Measurements from ENCODE around the gene TMEM200C. TPM values are rescaled to one million over a fixed set of nuclear protein-coding genes. Genes with fewer than 3 reads are reported as not detected.

TMEM200C gene
- total RNA-seq, 2 experiments from 2014 or later, result not detected

- no peaks in the 10 kb centered on the region for H3K9me3 Mint-ChIP-seq
Observed at GRCh38 chr18:5840547-5840946, 54.8 kb downstream of the TMEM200C start.

DNA sequence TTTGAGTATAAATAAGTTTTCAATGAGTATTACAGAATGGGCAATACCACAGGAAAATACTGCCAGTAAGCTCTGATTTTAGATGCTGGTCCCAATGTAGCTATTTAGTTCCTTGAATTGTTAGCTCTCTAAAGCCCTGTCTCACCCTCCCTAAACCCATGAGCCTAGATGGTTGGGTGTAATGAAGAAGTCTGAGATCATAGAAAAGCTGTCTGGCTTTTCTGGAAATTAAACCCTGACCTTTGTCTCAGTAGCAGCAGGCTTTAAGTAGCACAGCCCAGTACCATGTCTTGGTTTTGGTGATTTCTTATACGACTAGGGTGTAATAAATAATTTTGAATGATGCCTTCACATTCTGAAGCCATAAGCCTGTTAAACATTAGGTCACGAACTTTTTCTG is 55.3 kb downstream of the TMEM200C start:
- Histone ChIP-seq H3K27me3 (ENCODE audit: control insufficient read depth in 1 of 2, insufficient read depth in 2 of 2, low read length in 2 of 2) (no peaks in the 10 kb centered on the region), H3K9me3 (ENCODE audit: control insufficient read depth in 1 of 2, insufficient read depth in 1 of 2, low read length in 2 of 2) (no peaks in the 10 kb centered on the region), H3K36me3 (ENCODE audit: insufficient read depth, low read length) (no peaks in the 10 kb centered on the region), H3K27ac (ENCODE audit: low read depth in 1 of 2, low read length in 2 of 2) (no peak overlapping the region), H3K4me3 (ENCODE audit: low read length) (no peak overlapping the region), H3K4me1 (ENCODE audit: insufficient read depth, low read length) (no peaks in the 10 kb centered on the region)
- TF ChIP-seq CTCF (IDR thresholded peaks at IDR 0.05), result no peak
- Mint-ChIP-seq H3K27ac (no peak overlapping the region), H3K27me3 (peaks cover 2% of the 10 kb centered on the region), H3K4me3 (no peak overlapping the region), H3K4me1 (ENCODE audit: low read depth) (no peaks in the 10 kb centered on the region), H3K9me3 (no peaks in the 10 kb centered on the region), H3K36me3 (ENCODE audit: low read depth) (no peaks in the 10 kb centered on the region)
- ATAC-seq (ENCODE audit: poor library complexity), result no peak
- intact Hi-C loops (cut with DNase I, micrococcal nuclease), result no loop called here
- ChIA-PET POLR2A (no interaction called here), CTCF (no interaction called here)
- no peak for DNase-seq

More at GRCh38 chr18:5840547-5840946, 54.8 kb downstream of the TMEM200C start:
- Histone ChIP-seq H3K4me3 (ENCODE audit: low read length) (no peak overlapping the region), H3K4me1 (ENCODE audit: insufficient read depth, low read length) (no peaks in the 10 kb centered on the region), H3K27ac (ENCODE audit: low read depth in 1 of 2, low read length in 2 of 2) (no peak overlapping the region), H3K9me3 (ENCODE audit: control insufficient read depth in 1 of 2, insufficient read depth in 1 of 2, low read length in 2 of 2) (no peaks in the 10 kb centered on the region), H3K36me3 (ENCODE audit: insufficient read depth, low read length) (no peaks in the 10 kb centered on the region), H3K27me3 (ENCODE audit: control insufficient read depth in 1 of 2, insufficient read depth in 2 of 2, low read length in 2 of 2) (no peaks in the 10 kb centered on the region)
- ChIA-PET POLR2A (no interaction called here), CTCF (no interaction called here)
- DNase-seq, result no peak
- ATAC-seq (ENCODE audit: poor library complexity), result no peak
- no peak for TF ChIP-seq CTCF (IDR thresholded peaks at IDR 0.05)
- intact Hi-C loops (cut with DNase I, micrococcal nuclease), result no loop called here
- Mint-ChIP-seq H3K27ac (no peak overlapping the region), H3K4me3 (no peak overlapping the region), H3K4me1 (ENCODE audit: low read depth) (no peaks in the 10 kb centered on the region), H3K27me3 (peaks cover 4% of the 10 kb centered on the region), H3K36me3 (ENCODE audit: low read depth) (no peaks in the 10 kb centered on the region)

DNA sequence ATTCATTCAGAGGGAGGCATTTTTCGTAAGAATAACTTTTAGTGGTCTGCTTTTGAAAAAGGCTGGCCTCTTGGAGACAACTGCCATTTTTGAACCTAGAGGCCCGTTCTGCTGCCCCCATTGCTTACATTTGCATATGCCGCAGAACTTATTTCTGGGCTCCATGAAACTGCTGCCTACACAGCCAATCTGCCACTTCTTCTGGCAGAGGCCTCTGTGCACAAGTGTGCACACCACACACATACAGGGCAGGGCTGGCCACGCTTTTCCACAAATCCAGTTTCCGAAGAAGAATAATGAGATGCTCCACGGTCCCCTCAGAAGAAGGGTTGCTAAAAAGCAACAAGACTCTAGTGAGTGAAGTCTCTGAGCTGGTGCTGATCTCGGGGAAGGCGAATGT is 56.2 kb downstream of the TMEM200C start:
- H3K27me3 ChIP-seq (ENCODE audit: control insufficient read depth in 1 of 2, insufficient read depth in 2 of 2, low read length in 2 of 2), result no peaks in the 10 kb centered on the region
- Mint-ChIP-seq H3K36me3 (ENCODE audit: low read depth) (no peaks in the 10 kb centered on the region), H3K27me3 (no peaks in the 10 kb centered on the region), H3K9me3 (no peaks in the 10 kb centered on the region), H3K27ac (no peak overlapping the region), H3K4me3 (no peak overlapping the region), H3K4me1 (ENCODE audit: low read depth) (no peaks in the 10 kb centered on the region)
- no peaks in the 10 kb centered on the region for H3K4me1 ChIP-seq (ENCODE audit: insufficient read depth, low read length)
- intact Hi-C loops (cut with DNase I, micrococcal nuclease), result no loop called here
- H3K27ac ChIP-seq (ENCODE audit: low read depth in 1 of 2, low read length in 2 of 2), result no peak overlapping the region
- H3K9me3 ChIP-seq (ENCODE audit: control insufficient read depth in 1 of 2, insufficient read depth in 1 of 2, low read length in 2 of 2), result no peaks in the 10 kb centered on the region
- DNase-seq (no peak), ATAC-seq (ENCODE audit: poor library complexity) (no peak)
- H3K4me3 ChIP-seq (ENCODE audit: low read length), result no peak overlapping the region
- H3K36me3 ChIP-seq (ENCODE audit: insufficient read depth, low read length), result no peaks in the 10 kb centered on the region
- CTCF ChIA-PET, result no interaction called here
- POLR2A ChIA-PET, result no interaction called here
- no peak for TF ChIP-seq CTCF (IDR thresholded peaks at IDR 0.05)

Small RNA genes within 50 kb of the gene (microRNA-seq; reads per million reads assigned to microRNA genes)
- gene MIR3976 (ENCODE audit: borderline microRNAs expressed, borderline replicate concordance), result not detected
